DOHH2 (cell line): ENCODE data around the gene TRPM3.

Experiments used
- H3F3A ChIP-seq: fragments of 200-600 bp; sonication (generic), shearing (Covaris generic); 2 replicates; pipeline ENCODE4 v1.6.0; 2016; ENCODE audit warnings: antibody characterized with exemption, mild to moderate bottlenecking; ENCODE audit not compliant: control insufficient read depth, insufficient read depth
- H3K27ac ChIP-seq: fragments of 200-600 bp; sonication (generic); 2 replicates; pipeline ENCODE4 v1.5.1; 2014; ENCODE audit warnings: low read depth, mild to moderate bottlenecking, low read length, moderate library complexity
- H3K27me3 ChIP-seq: fragments of 200-600 bp; sonication (generic); 2 replicates; pipeline ENCODE4 v1.6.1; 2014; ENCODE audit warnings: mild to moderate bottlenecking, low read length, mixed read lengths; ENCODE audit not compliant: control insufficient read depth
- H3K36me3 ChIP-seq: fragments of 200-600 bp; sonication (generic); 2 replicates; pipeline ENCODE4 v1.6.1; 2014; ENCODE audit warnings: mild to moderate bottlenecking, low read length, moderate library complexity, mixed read lengths; ENCODE audit not compliant: control insufficient read depth
- H3K4me1 ChIP-seq: fragments of 200-600 bp; sonication (generic); 2 replicates; pipeline ENCODE4 v1.6.1; 2014; ENCODE audit warnings: mild to moderate bottlenecking, low read length, mixed read lengths; ENCODE audit not compliant: control insufficient read depth
- H3K4me2 ChIP-seq: fragments of 200-600 bp; sonication (generic); 2 replicates; pipeline ENCODE4 v1.6.0; 2014; ENCODE audit warnings: mild to moderate bottlenecking, low read length, moderate library complexity
- H3K4me3 ChIP-seq: fragments of 200-600 bp; sonication (generic); 2 replicates; pipeline ENCODE4 v1.5.1; 2014; ENCODE audit warnings: mild to moderate bottlenecking, low read length, mixed read lengths
- H3K79me2 ChIP-seq: fragments of 200-600 bp; sonication (generic); 2 replicates; pipeline ENCODE4 v1.6.1; 2014; ENCODE audit warnings: mild to moderate bottlenecking, low read length, mixed read lengths; ENCODE audit not compliant: control insufficient read depth
- H3K9me2 ChIP-seq: fragments of 200-600 bp; sonication (generic); replicated peaks from 2 replicates; pipeline ENCODE4 v1.6.1; 2014; ENCODE audit warnings: mild to moderate bottlenecking, low read length, mixed read lengths; ENCODE audit not compliant: control insufficient read depth
- H3K9me3 ChIP-seq: fragments of 200-600 bp; sonication (generic); 2 replicates; pipeline ENCODE4 v1.6.1; 2014; ENCODE audit warnings: antibody characterized with exemption, low read length, mixed read lengths; ENCODE audit not compliant: control insufficient read depth, insufficient read depth
- H4K20me1 ChIP-seq: fragments of 200-600 bp; sonication (generic); 2 replicates; pipeline ENCODE4 v1.6.0; 2014; ENCODE audit warnings: low read depth, mild to moderate bottlenecking, antibody characterized with exemption, low read length, moderate library complexity; ENCODE audit not compliant: control insufficient read depth, insufficient read depth
- CTCF ChIP-seq: fragments of 200-600 bp; sonication (generic); IDR thresholded peaks from one replicate; pipeline ENCODE4 v1.5.1; 2014; ENCODE audit warnings: antibody characterized with exemption, mild to moderate bottlenecking, low read depth, low read length; ENCODE audit not compliant: poor library complexity, severe bottlenecking
- EZH2phosphoT487 ChIP-seq: fragments of 200-600 bp; sonication (generic); IDR thresholded peaks from 2 replicates; pipeline ENCODE4 v1.6.1; 2017; ENCODE audit warnings: borderline replicate concordance, mild to moderate bottlenecking, antibody characterized with exemption, low read length, moderate library complexity, mixed read lengths

Gene TRPM3

GRCh38 chr9:70901013-70901412 is 220.4 kb downstream of the TRPM3 start:
- Histone ChIP-seq H3K9me2 (no peaks in the 10 kb centered on the region), H3K4me1 (no peaks in the 10 kb centered on the region), H3F3A (no peaks in the 10 kb centered on the region), H3K27me3 (no peaks in the 10 kb centered on the region), H3K4me3 (no peak overlapping the region), H3K79me2 (no peaks in the 10 kb centered on the region), H3K4me2 (no peak overlapping the region), H4K20me1 (no peaks in the 10 kb centered on the region), H3K27ac (no peak overlapping the region), H3K36me3 (no peaks in the 10 kb centered on the region), H3K9me3 (no peaks in the 10 kb centered on the region)
- TF ChIP-seq EZH2phosphoT487: no peak
- TF ChIP-seq CTCF: no peak

- Histone ChIP-seq H3K79me2 (no peaks in the 10 kb centered on the region), H3K4me1 (no peaks in the 10 kb centered on the region), H3K4me2 (no peak overlapping the region), H3K4me3 (no peak overlapping the region), H3K27me3 (no peaks in the 10 kb centered on the region), H3F3A (no peaks in the 10 kb centered on the region), H3K9me2 (no peaks in the 10 kb centered on the region), H4K20me1 (no peaks in the 10 kb centered on the region), H3K9me3 (no peaks in the 10 kb centered on the region), H3K27ac (no peak overlapping the region), H3K36me3 (no peaks in the 10 kb centered on the region)
- TF ChIP-seq EZH2phosphoT487 (no peak), CTCF (no peak)
Measured at GRCh38 chr9:70893580-70894122, 227.8 kb downstream of the TRPM3 start.

GRCh38 chr9:70888471-70888870 is 232.9 kb downstream of the TRPM3 start:
- Histone ChIP-seq H3K4me2 (no peak overlapping the region), H3F3A (no peaks in the 10 kb centered on the region), H3K27me3 (no peaks in the 10 kb centered on the region), H4K20me1 (no peaks in the 10 kb centered on the region), H3K4me3 (no peak overlapping the region), H3K4me1 (no peaks in the 10 kb centered on the region), H3K9me3 (no peaks in the 10 kb centered on the region), H3K79me2 (no peaks in the 10 kb centered on the region), H3K36me3 (no peaks in the 10 kb centered on the region), H3K27ac (no peak overlapping the region), H3K9me2 (no peaks in the 10 kb centered on the region)
- TF ChIP-seq EZH2phosphoT487: no peak
- no peak for TF ChIP-seq CTCF

GRCh38 chr9:70887826-70888225 is 233.6 kb downstream of the TRPM3 start:
- H3F3A ChIP-seq: no peaks in the 10 kb centered on the region
- H4K20me1 ChIP-seq: no peaks in the 10 kb centered on the region
- H3K36me3 ChIP-seq: no peaks in the 10 kb centered on the region
- no peak overlapping the region for H3K27ac ChIP-seq
- H3K4me3 ChIP-seq: no peak overlapping the region
- no peak for TF ChIP-seq EZH2phosphoT487
- TF ChIP-seq CTCF: no peak
- no peaks in the 10 kb centered on the region for H3K9me2 ChIP-seq
- H3K79me2 ChIP-seq: no peaks in the 10 kb centered on the region
- H3K4me1 ChIP-seq: no peaks in the 10 kb centered on the region
- H3K9me3 ChIP-seq: no peaks in the 10 kb centered on the region
- no peaks in the 10 kb centered on the region for H3K27me3 ChIP-seq
- no peak overlapping the region for H3K4me2 ChIP-seq
